ENCODE results near the gene ANKRD63.

The ANKRD63 gene

GRCh38 chr15:40312370-40313158 is 29.7 kb upstream of the ANKRD63 start:
- TF ChIP-seq CTCF (IDR thresholded peaks at IDR 0.05) = no peak
- H3K27ac ChIP-seq = no peak overlapping the region
- intact Hi-C loops (cut with DNase I; ENCODE audit: low total_unique reads) = no loop called here

GRCh38 chr15:40310993-40311392 is 28.1 kb upstream of the ANKRD63 start:
- H3K4me1 ChIP-seq = peaks cover 0 to 11% (median 0%) of the 10 kb centered on the region in 4 donors
- no peak overlapping the region for H3K4me3 ChIP-seq
- no peak for TF ChIP-seq CTCF (IDR thresholded peaks at IDR 0.05)
- no peak overlapping the region for H3K27ac ChIP-seq
- intact Hi-C loops (cut with DNase I; ENCODE audit: low total_unique reads) = no loop called here
- DNase-seq = no peak
- H3K27me3 ChIP-seq = peaks cover 0 to 47% of the 10 kb centered on the region in 2 donors
- no peaks in the 10 kb centered on the region for H3K36me3 ChIP-seq
- H3K9me3 ChIP-seq = no peaks in the 10 kb centered on the region

More at GRCh38 chr15:40312370-40313158, 29.7 kb upstream of the ANKRD63 start:
- H3K4me3 ChIP-seq = no peak overlapping the region
- H3K36me3 ChIP-seq = no peaks in the 10 kb centered on the region
- H3K9me3 ChIP-seq = no peaks in the 10 kb centered on the region
- DNase-seq = no peak
- H3K27me3 ChIP-seq = peaks cover 0 to 47% of the 10 kb centered on the region in 2 donors
- peaks cover 0 to 11% (median 0%) of the 10 kb centered on the region in 4 donors for H3K4me1 ChIP-seq

GRCh38 chr15:40310001-40310959 is 27.4 kb upstream of the ANKRD63 start:
- DNase-seq = no peak
- Histone ChIP-seq H3K27ac (no peak overlapping the region), H3K4me1 (peaks cover 0 to 11% (median 0%) of the 10 kb centered on the region in 4 donors), H3K36me3 (no peaks in the 10 kb centered on the region), H3K27me3 (peaks cover 0 to 46% of the 10 kb centered on the region in 2 donors), H3K9me3 (no peaks in the 10 kb centered on the region), H3K4me3 (no peak overlapping the region)
- intact Hi-C loops (cut with DNase I; ENCODE audit: low total_unique reads) = no loop called here
- peak; percentile 31 to 32 for TF ChIP-seq CTCF (IDR thresholded peaks at IDR 0.05)

GRCh38 chr15:40309344-40309862 is 26.5 kb upstream of the ANKRD63 start:
- Histone ChIP-seq H3K4me1 (peaks cover 0 to 11% (median 0%) of the 10 kb centered on the region in 4 donors), H3K9me3 (no peaks in the 10 kb centered on the region), H3K27me3 (peaks cover 0 to 43% of the 10 kb centered on the region in 2 donors), H3K36me3 (no peaks in the 10 kb centered on the region), H3K27ac (no peak overlapping the region), H3K4me3 (no peak overlapping the region)
- DNase-seq = no peak
- intact Hi-C loops (cut with DNase I; ENCODE audit: low total_unique reads) = no loop called here
- TF ChIP-seq CTCF (IDR thresholded peaks at IDR 0.05) = no peak

- no peaks in the 10 kb centered on the region for H3K4me1 ChIP-seq
- TF ChIP-seq CTCF (IDR thresholded peaks at IDR 0.05) = no peak
- H3K36me3 ChIP-seq = no peaks in the 10 kb centered on the region
- no peak within 1 kb of the TSS for H3K27ac ChIP-seq
- H3K27me3 ChIP-seq = peaks cover 0 to 47% of the 10 kb centered on the region in 2 donors
- peak within 1 kb of the TSS; percentile 22 to 38 for H3K4me3 ChIP-seq
- no peak for DNase-seq
- H3K9me3 ChIP-seq = no peaks in the 10 kb centered on the region
- intact Hi-C loops (cut with DNase I; ENCODE audit: low total_unique reads) = no loop called here
Observed at GRCh38 chr15:40307421-40308211, 24.8 kb upstream of the ANKRD63 start, which contains the start of gene PLCB2. TSS of gene PLCB2 (minus strand) at chr15:40307935. CDS start at chr15:40307672, 263 bp downstream.
